Smooth muscle cell (in vitro differentiated cells): ENCODE data around the gene NTM. TPM values are rescaled to one million over a fixed set of nuclear protein-coding genes. Genes with fewer than 3 reads are reported as not detected.

ENCODE experiments used
- DNase-seq: peaks from one replicate; lab custom pipeline; 2025; ENCODE audit not compliant: unreplicated experiment; lab: John Stamatoyannopoulos, UW
- H2AFZ ChIP-seq: fragments of 200-600 bp; sonication (generic); 2 replicates; pipeline ENCODE4 v1.6.0; 2016; ENCODE audit warnings: antibody characterized with exemption, low read depth, mild to moderate bottlenecking
- H3F3A ChIP-seq: fragments of 200-600 bp; sonication (generic); 2 replicates; pipeline ENCODE4 v1.6.0; 2017; ENCODE audit warnings: antibody characterized with exemption, low read depth
- H3K27ac ChIP-seq: fragments of 200-600 bp; sonication (generic); 2 replicates; pipeline ENCODE4 v1.5.1; 2016; ENCODE audit warnings: low read depth, mild to moderate bottlenecking
- H3K27me3 ChIP-seq: fragments of 200-600 bp; sonication (generic); 2 replicates; pipeline ENCODE4 v1.6.1; 2016; ENCODE audit warnings: low read depth, mild to moderate bottlenecking
- H3K36me3 ChIP-seq: fragments of 200-600 bp; sonication (generic); 2 replicates; pipeline ENCODE4 v1.5.1; 2016; ENCODE audit warnings: low read depth
- H3K4me1 ChIP-seq: fragments of 200-600 bp; sonication (generic); 2 replicates; pipeline ENCODE4 v1.5.1; 2016; ENCODE audit warnings: low read depth
- H3K4me2 ChIP-seq: fragments of 200-600 bp; sonication (generic); 2 replicates; pipeline ENCODE4 v1.6.0; 2016; ENCODE audit warnings: mild to moderate bottlenecking
- H3K4me3 ChIP-seq: fragments of 200-600 bp; sonication (generic); 2 replicates; pipeline ENCODE4 v1.5.1; 2016; ENCODE audit warnings: mild to moderate bottlenecking
- H3K79me2 ChIP-seq: fragments of 200-600 bp; sonication (generic); 2 replicates; pipeline ENCODE4 v1.6.0; 2016; ENCODE audit warnings: low read depth, mild to moderate bottlenecking
- H3K9ac ChIP-seq: fragments of 200-600 bp; sonication (generic); 2 replicates; pipeline ENCODE4 v1.6.0; 2016; ENCODE audit warnings: low read depth
- H3K9me3 ChIP-seq: fragments of 200-600 bp; sonication (generic); replicated peaks from 2 replicates; pipeline ENCODE4 v1.5.1; 2016; ENCODE audit warnings: low read depth
- H4K20me1 ChIP-seq: fragments of 200-600 bp; sonication (generic); 2 replicates; pipeline ENCODE4 v1.6.0; 2016; ENCODE audit warnings: low read depth
- CTCF ChIP-seq: fragments of 200-600 bp; sonication (generic); IDR thresholded peaks from 2 replicates; pipeline ENCODE4 v1.5.1; 2017; ENCODE audit warnings: borderline replicate concordance, mild to moderate bottlenecking, antibody characterized with exemption; ENCODE audit not compliant: insufficient read depth, poor library complexity, severe bottlenecking
- WGBS: methylation state at CpG from one replicate; pipeline ENCODE4 v1.1.7; 2016; ENCODE audit warnings: low lambda C conversion rate; 5-methylcytosine and 5-hydroxymethylcytosine counted together
- polyA plus RNA-seq: library from polyadenylated mRNA; unstranded; fragments of >200 nt; fragmentation: Nextera tagmentation; extraction: Ambion mirVana; gene quantifications from 2 replicates; pipeline ENCODE4 v1.2.1, GENCODE V29; 2016
- total RNA-seq: library from RNA; depleted of rRNA; stranded (reverse); fragments of >200 nt; gene quantifications from 2 replicates; pipeline ENCODE4 v1.2.3, GENCODE V29; 2014

Gene NTM
- total and polyA plus RNA-seq, 2 experiments from 2014 or later, result 68.9 to 123 TPM

GRCh38 chr11:131637469-131638175 lies 267.2 kb downstream of the NTM start:
- Histone ChIP-seq H3K4me2 (no peak overlapping the region), H3K79me2 (no peaks in the 10 kb centered on the region), H4K20me1 (no peaks in the 10 kb centered on the region), H3F3A (no peaks in the 10 kb centered on the region), H3K4me3 (no peak overlapping the region), H2AFZ (no peak overlapping the region), H3K4me1 (peaks cover 3% of the 10 kb centered on the region), H3K36me3 (no peaks in the 10 kb centered on the region), H3K27me3 (no peaks in the 10 kb centered on the region), H3K9ac (no peak overlapping the region), H3K27ac (no peak overlapping the region), H3K9me3 (no peaks in the 10 kb centered on the region)
- no peak for DNase-seq
- 61% methylated on average over 6 of the region's 6 CpGs for WGBS
- TF ChIP-seq CTCF, result no peak

- WGBS, result 92% methylated on average over 3 of the region's 3 CpGs
- Histone ChIP-seq H3K4me2 (no peak overlapping the region), H3K36me3 (no peaks in the 10 kb centered on the region), H2AFZ (no peak overlapping the region), H3K9me3 (no peaks in the 10 kb centered on the region), H3F3A (no peaks in the 10 kb centered on the region), H3K4me3 (no peak overlapping the region), H3K79me2 (no peaks in the 10 kb centered on the region), H3K4me1 (peaks cover 3% of the 10 kb centered on the region), H3K9ac (no peak overlapping the region), H4K20me1 (no peaks in the 10 kb centered on the region), H3K27me3 (no peaks in the 10 kb centered on the region), H3K27ac (no peak overlapping the region)
- no peak for DNase-seq
- no peak for TF ChIP-seq CTCF
These were observed 268.5 kb downstream of the NTM start for GRCh38 chr11:131638889-131639288.

- Histone ChIP-seq H3K4me3 (no peak overlapping the region), H3K4me2 (no peak overlapping the region), H3K36me3 (no peaks in the 10 kb centered on the region), H3K27ac (no peak overlapping the region), H2AFZ (no peak overlapping the region), H3F3A (no peaks in the 10 kb centered on the region), H3K9ac (no peak overlapping the region), H4K20me1 (no peaks in the 10 kb centered on the region), H3K79me2 (no peaks in the 10 kb centered on the region), H3K27me3 (peaks cover 1% of the 10 kb centered on the region), H3K9me3 (no peaks in the 10 kb centered on the region), H3K4me1 (peaks cover 3% of the 10 kb centered on the region)
- no peak for TF ChIP-seq CTCF
- DNase-seq, result no peak
- 64% methylated on average over 5 of the region's 5 CpGs for WGBS
These were observed 269.9 kb downstream of the NTM start for GRCh38 chr11:131640320-131640719.
